ENCODE data around the gene ZFR2.

The ZFR2 gene

GRCh38 chr19:3776479-3777040 is 92.3 kb downstream of the ZFR2 start:
- TF ChIP-seq CTCF (IDR thresholded peaks at IDR 0.05; ENCODE audit: control insufficient read depth, insufficient read depth, low read depth, low read length, missing control alignments) = no peak
- no peak overlapping the region for H3K4me3 ChIP-seq (ENCODE audit: control insufficient read depth, low read depth, low read length)
- no peak for DNase-seq (ENCODE audit: low read depth)

GRCh38 chr19:3775831-3776230 is 93.0 kb downstream of the ZFR2 start:
- H3K4me3 ChIP-seq (ENCODE audit: control insufficient read depth, low read depth, low read length) = no peak overlapping the region
- no peak for DNase-seq (ENCODE audit: low read depth)
- TF ChIP-seq CTCF (IDR thresholded peaks at IDR 0.05; ENCODE audit: control insufficient read depth, insufficient read depth, low read depth, low read length, missing control alignments) = no peak

GRCh38 chr19:3775374-3775711 is 93.5 kb downstream of the ZFR2 start:
- no peak overlapping the region for H3K4me3 ChIP-seq (ENCODE audit: control insufficient read depth, low read depth, low read length)
- no peak for DNase-seq (ENCODE audit: low read depth)
- TF ChIP-seq CTCF (IDR thresholded peaks at IDR 0.05; ENCODE audit: control insufficient read depth, insufficient read depth, low read depth, low read length, missing control alignments) = no peak

- no peak overlapping the region for H3K4me3 ChIP-seq (ENCODE audit: control insufficient read depth, low read depth, low read length)
- DNase-seq (ENCODE audit: low read depth) = no peak
- TF ChIP-seq CTCF (IDR thresholded peaks at IDR 0.05; ENCODE audit: control insufficient read depth, insufficient read depth, low read depth, low read length, missing control alignments) = no peak
Measured at GRCh38 chr19:3774621-3775373, 94.0 kb downstream of the ZFR2 start.

GRCh38 chr19:3773814-3774515 is 94.9 kb downstream of the ZFR2 start:
- no peak overlapping the region for H3K4me3 ChIP-seq (ENCODE audit: control insufficient read depth, low read depth, low read length)
- DNase-seq (ENCODE audit: low read depth) = no peak
- TF ChIP-seq CTCF (IDR thresholded peaks at IDR 0.05; ENCODE audit: control insufficient read depth, insufficient read depth, low read depth, low read length, missing control alignments) = no peak

GRCh38 chr19:3771906-3772455 is 96.9 kb downstream of the ZFR2 start, which contains the start of gene RAX2:
RAX2 (minus strand) TSS chr19:3772228; CDS start chr19:3771742, 486 bp downstream.
- no peak for DNase-seq (ENCODE audit: low read depth)
- no peak for TF ChIP-seq CTCF (IDR thresholded peaks at IDR 0.05; ENCODE audit: control insufficient read depth, insufficient read depth, low read depth, low read length, missing control alignments)
- no peak within 1 kb of the TSS for H3K4me3 ChIP-seq (ENCODE audit: control insufficient read depth, low read depth, low read length)

Measured in AG09309 (cell line).